Ramos (cell line): ENCODE data around the gene IP6K3.

Source experiments
- in situ Hi-C: fragments of 300-500 bp; cut with MboI; formaldehyde crosslinking; loops from one replicate; pipeline ENCODE4 v1.14.3; 2022; ENCODE audit warnings: low sequenced_read_pairs; ENCODE audit not compliant: unreplicated experiment

Gene IP6K3

GRCh38 chr6:33682341-33682740, 64.4 kb downstream of the IP6K3 start:
- in situ Hi-C loops, result no loop called here

GRCh38 chr6:33679761-33680160, 66.9 kb downstream of the IP6K3 start:
- in situ Hi-C loops, result no loop called here

- in situ Hi-C loops, result no loop called here
Observed at GRCh38 chr6:33678932-33679490, 67.7 kb downstream of the IP6K3 start.

GRCh38 chr6:33678233-33678931, 68.3 kb downstream of the IP6K3 start:
- in situ Hi-C loops, result no loop called here

- in situ Hi-C loops, result no loop called here
Observed at GRCh38 chr6:33677689-33678088, 69.0 kb downstream of the IP6K3 start.

GRCh38 chr6:33677143-33677660, 69.5 kb downstream of the IP6K3 start:
- in situ Hi-C loops, result no loop called here

- in situ Hi-C loops, result no loop called here
Observed at GRCh38 chr6:33676416-33677142, 70.1 kb downstream of the IP6K3 start.

GRCh38 chr6:33675968-33676367, 70.7 kb downstream of the IP6K3 start:
- in situ Hi-C loops, result no loop called here

- in situ Hi-C loops, result no loop called here
Observed at GRCh38 chr6:33673851-33674250, 72.9 kb downstream of the IP6K3 start.

GRCh38 chr6:33672808-33673207, 73.9 kb downstream of the IP6K3 start:
- in situ Hi-C loops, result no loop called here

- in situ Hi-C loops, result no loop called here
Observed at GRCh38 chr6:33671744-33672072, 75.0 kb downstream of the IP6K3 start.
